ENCODE data around the gene OR2AT4.
"Not testable (repeated sequence)": the region's sequence is repeated elsewhere in the genome, so short reads cannot be mapped to it uniquely, and the experiment has no call there.

Gene OR2AT4

GRCh38 chr11:75103380-75104026 lies 6.8 kb upstream of the OR2AT4 start:
- DNase-seq (ENCODE audit: low read depth in 2 of 2), result no peak

- no peak for DNase-seq (ENCODE audit: low read depth in 2 of 2)
Measured at GRCh38 chr11:75101424-75102128, 4.9 kb upstream of the OR2AT4 start.

- peak; percentile 19 for DNase-seq (ENCODE audit: low read depth in 2 of 2)
Measured at GRCh38 chr11:75100314-75100713, 3.6 kb upstream of the OR2AT4 start.

GRCh38 chr11:75099635-75100034 lies 3.0 kb upstream of the OR2AT4 start:
- no peak for DNase-seq (ENCODE audit: low read depth in 2 of 2)

- DNase-seq (ENCODE audit: low read depth in 2 of 2), result not testable (repeated sequence)
Measured at GRCh38 chr11:75098835-75099439, 2.3 kb upstream of the OR2AT4 start.

GRCh38 chr11:75098181-75098580 lies 1.5 kb upstream of the OR2AT4 start:
- DNase-seq (ENCODE audit: low read depth in 2 of 2), result not testable (repeated sequence)

- no peak for DNase-seq (ENCODE audit: low read depth in 2 of 2)
Measured at GRCh38 chr11:75097173-75097557, 489 bp upstream of the OR2AT4 start.

GRCh38 chr11:75094382-75094781 lies 2.3 kb downstream of the OR2AT4 start:
- not testable (repeated sequence) for DNase-seq (ENCODE audit: low read depth in 2 of 2)

- DNase-seq (ENCODE audit: low read depth in 2 of 2), result no peak
Measured at GRCh38 chr11:75090671-75091177, 6.0 kb downstream of the OR2AT4 start.

GRCh38 chr11:75087319-75088305 lies 9.1 kb downstream of the OR2AT4 start:
- DNase-seq (ENCODE audit: low read depth in 2 of 2), result no peak

- DNase-seq (ENCODE audit: low read depth in 2 of 2), result no peak
Measured at GRCh38 chr11:75084883-75085282, 11.8 kb downstream of the OR2AT4 start.

- DNase-seq (ENCODE audit: low read depth in 2 of 2), result no peak
Measured at GRCh38 chr11:75083217-75083605, 13.5 kb downstream of the OR2AT4 start.

GRCh38 chr11:75082601-75083216 lies 14.0 kb downstream of the OR2AT4 start:
- DNase-seq (ENCODE audit: low read depth in 2 of 2), result no peak

GRCh38 chr11:75079546-75079945 lies 17.1 kb downstream of the OR2AT4 start:
- no peak for DNase-seq (ENCODE audit: low read depth in 2 of 2)

GRCh38 chr11:75078233-75078632 lies 18.4 kb downstream of the OR2AT4 start:
- DNase-seq (ENCODE audit: low read depth in 2 of 2), result no peak

- DNase-seq (ENCODE audit: low read depth in 2 of 2), result no peak
Measured at GRCh38 chr11:75077316-75077715, 19.4 kb downstream of the OR2AT4 start.

GRCh38 chr11:75076671-75077070 lies 20.0 kb downstream of the OR2AT4 start:
- DNase-seq (ENCODE audit: low read depth in 2 of 2), result no peak

- no peak for DNase-seq (ENCODE audit: low read depth in 2 of 2)
Measured at GRCh38 chr11:75073459-75074190, 23.1 kb downstream of the OR2AT4 start.

- no peak for DNase-seq (ENCODE audit: low read depth in 2 of 2)
Measured at GRCh38 chr11:75072582-75072981, 24.1 kb downstream of the OR2AT4 start.

- no peak for DNase-seq (ENCODE audit: low read depth in 2 of 2)
Measured at GRCh38 chr11:75069473-75069872, 27.2 kb downstream of the OR2AT4 start.

- no peak for DNase-seq (ENCODE audit: low read depth in 2 of 2)
Measured at GRCh38 chr11:75068993-75069392, 27.7 kb downstream of the OR2AT4 start.
